Measurements from ENCODE around the gene APOA1. TPM values are rescaled to one million over a fixed set of nuclear protein-coding genes. Genes with fewer than 3 reads are reported as not detected.
"Not testable (repeated sequence)": the region's sequence is repeated elsewhere in the genome, so short reads cannot be mapped to it uniquely, and the experiment has no call there.

The APOA1 gene
- total and polyA plus RNA-seq, 2 donors (not counting 3 experiments of a cell fraction or from before 2014, with no cell fraction given) = not detected

GRCh38 chr11:116835042-116835772 is 2.2 kb downstream of the APOA1 start:
- no peaks in the 10 kb centered on the region for H3K79me2 ChIP-seq (ENCODE audit: control insufficient read depth, insufficient read depth, low read length)
- FAIRE-seq (no peak), DNase-seq (ENCODE audit: low read depth, low spot score) (peak; percentile 7)
- intact Hi-C loops (cut with micrococcal nuclease) (loop anchor here (5.0 kb wide), 1 partner anchor 103 kb away; no protein-coding TSS in a partner anchor), dilution Hi-C loops (cut with MboI; ENCODE audit: extremely low pct_ligation_motif_present, low sequenced_read_pairs) (no loop called here)
- H3K27ac ChIP-seq (ENCODE audit: insufficient read depth, low read depth, low read length) = no peak overlapping the region
- H3K4me1 ChIP-seq (ENCODE audit: control insufficient read depth, extremely low read depth, insufficient read depth, low read length) = peaks cover 6% of the 10 kb centered on the region
- H3K27me3 ChIP-seq (ENCODE audit: control insufficient read depth in 2 of 2, insufficient read depth in 2 of 2, low read length in 2 of 2) = no peaks in the 10 kb centered on the region
- no peaks in the 10 kb centered on the region for H3K36me3 ChIP-seq (ENCODE audit: control insufficient read depth in 2 of 2, extremely low read depth in 1 of 2, insufficient read depth in 2 of 2, low read length in 2 of 2)
- H2AFZ ChIP-seq (ENCODE audit: low read depth, low read length) = peak overlapping the region; percentile 69
- no peak overlapping the region for H3K9ac ChIP-seq (replicated peaks; ENCODE audit: extremely low read depth, insufficient read depth, low read length)
- H4K20me1 ChIP-seq (replicated peaks; ENCODE audit: control insufficient read depth, extremely low read depth, insufficient read depth, low read length) = no peaks in the 10 kb centered on the region
- H3K4me3 ChIP-seq (replicated peaks in 1 of 3; ENCODE audit: insufficient read depth in 1 of 3, low read depth in 1 of 3, low read length in 3 of 3) = peak overlapping the region; percentile 1 to 32 (median 15)
- H3K9me3 ChIP-seq (replicated peaks; ENCODE audit: control insufficient read depth, insufficient read depth, low read length) = no peaks in the 10 kb centered on the region
- TF ChIP-seq, protein P1, sequence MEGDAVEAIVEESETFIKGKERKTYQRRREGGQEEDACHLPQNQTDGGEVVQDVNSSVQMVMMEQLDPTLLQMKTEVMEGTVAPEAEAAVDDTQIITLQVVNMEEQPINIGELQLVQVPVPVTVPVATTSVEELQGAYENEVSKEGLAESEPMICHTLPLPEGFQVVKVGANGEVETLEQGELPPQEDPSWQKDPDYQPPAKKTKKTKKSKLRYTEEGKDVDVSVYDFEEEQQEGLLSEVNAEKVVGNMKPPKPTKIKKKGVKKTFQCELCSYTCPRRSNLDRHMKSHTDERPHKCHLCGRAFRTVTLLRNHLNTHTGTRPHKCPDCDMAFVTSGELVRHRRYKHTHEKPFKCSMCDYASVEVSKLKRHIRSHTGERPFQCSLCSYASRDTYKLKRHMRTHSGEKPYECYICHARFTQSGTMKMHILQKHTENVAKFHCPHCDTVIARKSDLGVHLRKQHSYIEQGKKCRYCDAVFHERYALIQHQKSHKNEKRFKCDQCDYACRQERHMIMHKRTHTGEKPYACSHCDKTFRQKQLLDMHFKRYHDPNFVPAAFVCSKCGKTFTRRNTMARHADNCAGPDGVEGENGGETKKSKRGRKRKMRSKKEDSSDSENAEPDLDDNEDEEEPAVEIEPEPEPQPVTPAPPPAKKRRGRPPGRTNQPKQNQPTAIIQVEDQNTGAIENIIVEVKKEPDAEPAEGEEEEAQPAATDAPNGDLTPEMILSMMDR (IDR thresholded peaks at IDR 0.05; ENCODE audit: extremely low read depth in 1 of 2, insufficient read depth in 1 of 2, low read depth in 1 of 2, low read length in 2 of 2) = no peak
- TF ChIP-seq EZH2 (IDR thresholded peaks at IDR 0.05; ENCODE audit: borderline replicate concordance, low read depth, low read length, severe bottlenecking) = no peak
- no peak for TF ChIP-seq POLR2A (IDR thresholded peaks at IDR 0.05; ENCODE audit: low read depth, low read length)
- TF ChIP-seq FOS (IDR thresholded peaks at IDR 0.05; ENCODE audit: borderline replicate concordance, insufficient read depth, low read length) = no peak
- TF ChIP-seq JUN (IDR thresholded peaks at IDR 0.05; ENCODE audit: borderline replicate concordance, insufficient read depth, insufficient read length, low read depth) = no peak
- no peak for TF ChIP-seq GATA2 (IDR thresholded peaks at IDR 0.05; ENCODE audit: insufficient read depth, insufficient read length, low read depth, low read length)
- TF ChIP-seq MYC (IDR thresholded peaks at IDR 0.05; ENCODE audit: low read depth, low read length) = no peak
- TF ChIP-seq POLR2AphosphoS5 (IDR thresholded peaks at IDR 0.05; ENCODE audit: insufficient read depth, low read depth, low read length) = no peak
- TF ChIP-seq, protein P2, sequence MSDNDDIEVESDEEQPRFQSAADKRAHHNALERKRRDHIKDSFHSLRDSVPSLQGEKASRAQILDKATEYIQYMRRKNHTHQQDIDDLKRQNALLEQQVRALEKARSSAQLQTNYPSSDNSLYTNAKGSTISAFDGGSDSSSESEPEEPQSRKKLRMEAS (IDR thresholded peaks at IDR 0.05; ENCODE audit: insufficient read depth, insufficient read length) = no peak
- no peaks in the 10 kb centered on the region for H3K9me1 ChIP-seq (replicated peaks; ENCODE audit: control insufficient read depth, extremely low read depth, insufficient read depth, low read length)
- ChIA-PET POLR2A (interaction anchor here (0.5 to 1.2 kb wide), 2 partner anchors 45 to 163 kb away, joined by 4 read pairs; no protein-coding TSS in a partner anchor), CTCF (interaction anchor here (0.7 to 5.0 kb wide), 33 partner anchors 9 to 391 kb away, joined by 3 to 272 read pairs (median 5); partner anchors contain the start of genes APOA4, APOA5, BUD13 and PAFAH1B2)
- H3K4me2 ChIP-seq (ENCODE audit: insufficient read depth, low read length) = peak overlapping the region; percentile 40
- no TSS peak for BruUV-seq (replicated peaks)

DNA sequence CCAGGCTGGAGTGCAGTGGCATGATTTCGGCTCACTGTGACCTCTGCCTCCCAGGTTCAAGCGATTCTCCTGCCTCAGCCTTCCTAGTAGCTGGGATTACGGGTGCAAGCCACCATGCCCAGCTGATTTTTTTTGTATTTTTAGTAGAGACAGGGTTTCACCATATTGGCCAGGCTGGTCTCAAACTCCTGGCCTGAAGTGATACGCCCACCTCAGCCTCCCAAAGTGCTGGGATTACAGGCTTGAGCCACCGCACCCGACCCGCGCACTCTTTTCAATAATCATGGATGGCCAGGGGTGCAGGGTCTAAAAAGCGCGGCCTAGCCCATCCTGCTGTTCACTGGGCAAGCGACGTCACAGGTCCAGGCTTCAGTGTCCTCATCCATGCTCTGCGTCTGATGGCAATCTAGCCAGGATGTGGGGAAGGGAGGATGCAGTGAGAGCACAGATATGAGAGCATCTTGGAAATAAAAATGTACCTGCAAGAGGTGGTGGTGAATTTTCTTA is 2.8 kb downstream of the APOA1 start:
- not testable (repeated sequence) for FAIRE-seq
- CTCF ChIA-PET = interaction anchor here (1.3 to 5.0 kb wide), 4 partner anchors 10 to 43 kb away, joined by 3 to 272 read pairs (median 12); partner anchors contain the start of genes APOA4 and APOA5

More for the DNA sequence above, 2.8 kb downstream of the APOA1 start:
- H3K79me2 ChIP-seq (ENCODE audit: control insufficient read depth, insufficient read depth, low read length); H3K4me3 ChIP-seq (replicated peaks in 1 of 3; ENCODE audit: insufficient read depth in 1 of 3, low read depth in 1 of 3, low read length in 3 of 3); BruUV-seq (replicated peaks); POLR2A ChIA-PET; H3K9me3 ChIP-seq (replicated peaks; ENCODE audit: control insufficient read depth, insufficient read depth, low read length); H3K4me1 ChIP-seq (ENCODE audit: control insufficient read depth, extremely low read depth, insufficient read depth, low read length); H2AFZ ChIP-seq (ENCODE audit: low read depth, low read length); H3K27ac ChIP-seq (ENCODE audit: insufficient read depth, low read depth, low read length); H3K4me2 ChIP-seq (ENCODE audit: insufficient read depth, low read length); H3K9me1 ChIP-seq (replicated peaks; ENCODE audit: control insufficient read depth, extremely low read depth, insufficient read depth, low read length); H4K20me1 ChIP-seq (replicated peaks; ENCODE audit: control insufficient read depth, extremely low read depth, insufficient read depth, low read length); H3K36me3 ChIP-seq (ENCODE audit: control insufficient read depth in 2 of 2, extremely low read depth in 1 of 2, insufficient read depth in 2 of 2, low read length in 2 of 2); H3K27me3 ChIP-seq (ENCODE audit: control insufficient read depth in 2 of 2, insufficient read depth in 2 of 2, low read length in 2 of 2); dilution Hi-C loops (cut with MboI; ENCODE audit: extremely low pct_ligation_motif_present, low sequenced_read_pairs); H3K9ac ChIP-seq (replicated peaks; ENCODE audit: extremely low read depth, insufficient read depth, low read length); DNase-seq (ENCODE audit: low read depth, low spot score): not testable (repeated sequence)
- intact Hi-C loops (cut with micrococcal nuclease) = loop anchor here (5.0 kb wide), 1 partner anchor 102 kb away; no protein-coding TSS in a partner anchor

Data from endothelial cell of umbilical vein (primary cell).